ENCODE results near the gene MED25. TPM values are rescaled to one million over a fixed set of nuclear protein-coding genes. Genes with fewer than 3 reads are reported as not detected.

MED25 gene
- total and polyA plus RNA-seq, 2 of the 8 experiments (the other 6 are each of a cell fraction or from before 2014, with no cell fraction given) = 21.6 to 71.4 TPM

GRCh38 chr19:49835562-49835961, 17.5 kb downstream of the MED25 start:
- Histone ChIP-seq H2BK12ac (ENCODE audit: low read depth, low read length) (no peak overlapping the region), H2BK15ac (ENCODE audit: low read length) (no peak overlapping the region), H4K5ac (ENCODE audit: insufficient read length, low read depth, low read length) (no peak overlapping the region), H3K9me3 (ENCODE audit: insufficient read depth in 2 of 2, low read depth in 1 of 2, low read length in 1 of 2) (no peaks in the 10 kb centered on the region), H3K27ac (ENCODE audit: low read depth, low read length) (no peak overlapping the region), H4K8ac (ENCODE audit: extremely low read depth, insufficient read depth, low read length) (no peak overlapping the region), H3K9ac (replicated peaks in 1 of 4; ENCODE audit: extremely low read depth in 1 of 4, low read depth in 3 of 4, low read length in 3 of 4) (no peak overlapping the region), H2AK5ac (ENCODE audit: low read depth, low read length) (no peak overlapping the region), H4K91ac (replicated peaks; ENCODE audit: insufficient read length, low read length) (no peak overlapping the region), H2BK20ac (ENCODE audit: low read length) (no peak overlapping the region), H3K4ac (replicated peaks; ENCODE audit: insufficient read length, low read depth, low read length) (no peak overlapping the region), H3K27me3 (replicated peaks in 1 of 4; ENCODE audit: control insufficient read depth in 3 of 4, extremely low read depth in 1 of 4, insufficient read depth in 3 of 4, low read length in 3 of 4) (no peaks in the 10 kb centered on the region), H2BK120ac (replicated peaks; ENCODE audit: low read depth, low read length) (no peak overlapping the region), H3K79me2 (ENCODE audit: control insufficient read depth in 1 of 2, insufficient read depth in 2 of 2, low read length in 2 of 2) (no peaks in the 10 kb centered on the region), H3K4me2 (ENCODE audit: insufficient read depth in 1 of 2, low read depth in 2 of 2, low read length in 2 of 2) (no peak overlapping the region), H2BK5ac (ENCODE audit: low read depth, low read length) (no peak overlapping the region), H3K4me1 (replicated peaks in 1 of 4; ENCODE audit: control insufficient read depth in 3 of 4, insufficient read depth in 4 of 4, low read length in 3 of 4) (no peaks in the 10 kb centered on the region), H3K18ac (ENCODE audit: extremely low read depth, low read length) (no peak overlapping the region), H3K23me2 (ENCODE audit: low read depth, low read length) (no peaks in the 10 kb centered on the region), H3K14ac (ENCODE audit: insufficient read length) (no peak overlapping the region), H4K20me1 (replicated peaks in 1 of 2; ENCODE audit: control insufficient read depth in 1 of 2, insufficient read depth in 2 of 2, low read length in 2 of 2) (peaks cover 1 to 7% of the 10 kb centered on the region in 2 experiments), H3K36me3 (ENCODE audit: control insufficient read depth in 2 of 4, insufficient read depth in 4 of 4, low read length in 3 of 4) (peaks cover 14 to 46% (median 34%) of the 10 kb centered on the region in 4 experiments; a peak in 6 of 8 replicates), H3K79me1 (ENCODE audit: low read depth, low read length) (no peaks in the 10 kb centered on the region), H2AFZ (ENCODE audit: low read length) (no peak overlapping the region), H3K56ac (replicated peaks; ENCODE audit: insufficient read length, low read depth, low read length) (no peak overlapping the region), H3K4me3 (ENCODE audit: extremely low read depth in 1 of 4, insufficient read depth in 2 of 4, low read depth in 3 of 4, low read length in 4 of 4) (no peak overlapping the region), H3K23ac (ENCODE audit: insufficient read length) (no peak overlapping the region)
- 97% methylated on average over 10 of the region's 12 CpGs; no CpG with 5 or more reads in 1 of the 2 experiments for WGBS, 2 experiments (ENCODE audit: extremely low coverage in 1 of 2, insufficient coverage in 1 of 2, insufficient read length in 1 of 2, insufficient replicate concordance in 2 of 2, low coverage in 1 of 2, low lambda C conversion rate in 2 of 2, missing lambda C conversion rate in 1 of 2)
- POLR2A ChIA-PET (ENCODE audit: partially characterized antibody) = interaction anchor here (1.1 to 2.3 kb wide), 3 partner anchors 10 to 26 kb away, joined by 3 to 10 read pairs (median 5); no protein-coding TSS in a partner anchor
- FAIRE-seq (no peak), DNase-seq (ENCODE audit: low read depth in 1 of 2, low spot score in 2 of 2) (no peak)
- CTCF ChIA-PET (ENCODE audit: partially characterized antibody) = interaction anchor here (0.8 to 1.3 kb wide), 3 partner anchors 10 to 55 kb away, joined by 3 to 6 read pairs (median 3); no protein-coding TSS in a partner anchor
- TF ChIP-seq HDAC2 (IDR thresholded peaks at IDR 0.05; ENCODE audit: borderline replicate concordance in 1 of 2, low read depth in 2 of 2, low read length in 2 of 2) (no peak), BCL11A (IDR thresholded peaks at IDR 0.05; ENCODE audit: low read depth in 2 of 2, low read length in 2 of 2) (no peak), POLR2A (IDR thresholded peaks at IDR 0.05; ENCODE audit: control extremely low read depth in 1 of 2, low read depth in 2 of 2, low read length in 2 of 2) (no peak), KDM1A (IDR thresholded peaks at IDR 0.05; ENCODE audit: borderline replicate concordance, low read length) (no peak), CHD2 (IDR thresholded peaks at IDR 0.05; ENCODE audit: low read length) (no peak), SIRT6 (IDR thresholded peaks at IDR 0.05; ENCODE audit: low read length) (no peak), PHF8 (conservative IDR thresholded peaks at IDR 0.05; ENCODE audit: low read depth, low read length) (no peak), E2F6 (IDR thresholded peaks at IDR 0.05) (no peak), BRCA1 (IDR thresholded peaks at IDR 0.05; ENCODE audit: low read depth, low read length) (no peak), TAF1 (IDR thresholded peaks at IDR 0.05; ENCODE audit: low read depth, low read length) (no peak), YY1 (IDR thresholded peaks at IDR 0.05; ENCODE audit: low read depth, low read length) (no peak), EZH2 (IDR thresholded peaks at IDR 0.05; ENCODE audit: low read depth, low read length, severe bottlenecking) (no peak), JUN (IDR thresholded peaks at IDR 0.05; ENCODE audit: low read depth, low read length) (no peak)
- TF ChIP-seq, protein P1, sequence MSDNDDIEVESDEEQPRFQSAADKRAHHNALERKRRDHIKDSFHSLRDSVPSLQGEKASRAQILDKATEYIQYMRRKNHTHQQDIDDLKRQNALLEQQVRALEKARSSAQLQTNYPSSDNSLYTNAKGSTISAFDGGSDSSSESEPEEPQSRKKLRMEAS (IDR thresholded peaks at IDR 0.05) = no peak
